Hepatocyte (in vitro differentiated cells): ENCODE data around the gene WNT2B. TPM values are rescaled to one million over a fixed set of nuclear protein-coding genes. Genes with fewer than 3 reads are reported as not detected.

ENCODE experiments used
- DNase-seq: peaks from one replicate; pipeline ENCODE4 v3.0.0-alpha.2; 2016; ENCODE audit warnings: low spot score
- H2AFZ ChIP-seq: fragments of 200-600 bp; sonication (generic); 2 replicates; pipeline ENCODE4 v1.6.0; 2016; ENCODE audit warnings: antibody characterized with exemption, mild to moderate bottlenecking
- H3K27ac ChIP-seq: fragments of 200-600 bp; sonication (generic); 2 replicates; pipeline ENCODE4 v1.5.1; 2016; ENCODE audit warnings: mild to moderate bottlenecking
- H3K27me3 ChIP-seq: fragments of 200-600 bp; sonication (generic); 2 replicates; pipeline ENCODE4 v1.6.1; 2016
- H3K36me3 ChIP-seq: fragments of 200-600 bp; sonication (generic); replicated peaks from 2 replicates; pipeline ENCODE4 v1.5.1; 2016; ENCODE audit warnings: low read depth; ENCODE audit not compliant: insufficient read depth
- H3K4me1 ChIP-seq: fragments of 200-600 bp; sonication (generic); 2 replicates; pipeline ENCODE4 v1.5.1; 2016; ENCODE audit warnings: mild to moderate bottlenecking, moderate library complexity; ENCODE audit not compliant: insufficient read depth
- H3K4me2 ChIP-seq: fragments of 200-600 bp; sonication (generic); 2 replicates; pipeline ENCODE4 v1.6.0; 2016
- H3K4me3 ChIP-seq: fragments of 200-600 bp; sonication (generic); 2 replicates; pipeline ENCODE4 v1.5.1; 2016; ENCODE audit warnings: mild to moderate bottlenecking
- H3K79me2 ChIP-seq: fragments of 200-600 bp; sonication (generic); 2 replicates; pipeline ENCODE4 v1.6.0; 2017; ENCODE audit warnings: mild to moderate bottlenecking
- H3K9me2 ChIP-seq: fragments of 200-600 bp; sonication (generic); replicated peaks from 2 replicates; pipeline ENCODE4 v1.6.0; 2017; ENCODE audit warnings: mild to moderate bottlenecking; ENCODE audit not compliant: insufficient read depth
- H3K9me3 ChIP-seq: fragments of 200-600 bp; sonication (generic); 2 replicates; pipeline ENCODE4 v1.5.1; 2016; ENCODE audit warnings: low read depth, mild to moderate bottlenecking
- H4K20me1 ChIP-seq: fragments of 200-600 bp; sonication (generic); 2 replicates; pipeline ENCODE4 v1.6.0; 2016; ENCODE audit warnings: mild to moderate bottlenecking; ENCODE audit not compliant: insufficient read depth, poor library complexity, severe bottlenecking
- CTCF ChIP-seq: fragments of 200-600 bp; sonication (generic); IDR thresholded peaks from 2 replicates; pipeline ENCODE4 v1.5.1; 2016; ENCODE audit warnings: antibody characterized with exemption, mild to moderate bottlenecking; ENCODE audit not compliant: poor library complexity
- EZH2 ChIP-seq: fragments of 200-600 bp; sonication (generic); IDR thresholded peaks from 2 replicates; pipeline ENCODE4 v1.6.1; 2016; ENCODE audit warnings: antibody characterized with exemption, mild to moderate bottlenecking, borderline replicate concordance
- EZH2phosphoT487 ChIP-seq: fragments of 200-600 bp; sonication (generic); IDR thresholded peaks from one replicate; pipeline ENCODE4 v1.6.1; 2018; ENCODE audit warnings: antibody characterized with exemption, mild to moderate bottlenecking, low read depth, moderate library complexity; ENCODE audit not compliant: unreplicated experiment, severe bottlenecking
- WGBS: methylation state at CpG from one replicate; pipeline ENCODE4 v1.1.6; 2016; ENCODE audit warnings: low lambda C conversion rate; ENCODE audit errors: missing lambda C conversion rate; 5-methylcytosine and 5-hydroxymethylcytosine counted together
- polyA plus RNA-seq: library from polyadenylated mRNA; unstranded; fragments of >200 nt; fragmentation: Nextera tagmentation; extraction: Ambion mirVana; gene quantifications from 2 replicates; pipeline ENCODE4 v1.2.1, GENCODE V29; 2016
- total RNA-seq: library from RNA; depleted of rRNA; stranded (reverse); fragments of >200 nt; gene quantifications from 2 replicates; pipeline ENCODE4 v1.2.3, GENCODE V29; 2014

The WNT2B gene
- total and polyA plus RNA-seq, 2 experiments from 2014 or later = 2.7 to 3.8 TPM

GRCh38 chr1:112532064-112532463 is 23.3 kb downstream of the WNT2B start:
- no peak for TF ChIP-seq EZH2phosphoT487
- no peak for TF ChIP-seq EZH2
- H3K36me3 ChIP-seq = no peaks in the 10 kb centered on the region
- no peaks in the 10 kb centered on the region for H3K79me2 ChIP-seq
- 90% methylated on average over 4 of the region's 4 CpGs for WGBS
- no peak for DNase-seq
- no peak overlapping the region for H3K4me2 ChIP-seq
- H3K27me3 ChIP-seq = no peaks in the 10 kb centered on the region
- H2AFZ ChIP-seq = no peak overlapping the region
- H3K9me3 ChIP-seq = no peaks in the 10 kb centered on the region
- no peaks in the 10 kb centered on the region for H3K9me2 ChIP-seq
- no peak overlapping the region for H3K4me3 ChIP-seq
- H4K20me1 ChIP-seq = no peaks in the 10 kb centered on the region
- no peak overlapping the region for H3K27ac ChIP-seq
- no peaks in the 10 kb centered on the region for H3K4me1 ChIP-seq

GRCh38 chr1:112533029-112533428 is 24.3 kb downstream of the WNT2B start:
- Histone ChIP-seq H3K27me3 (no peaks in the 10 kb centered on the region), H3K4me1 (no peaks in the 10 kb centered on the region), H3K79me2 (no peaks in the 10 kb centered on the region), H3K27ac (no peak overlapping the region), H3K9me2 (no peaks in the 10 kb centered on the region), H2AFZ (no peak overlapping the region), H3K36me3 (no peaks in the 10 kb centered on the region), H3K9me3 (no peaks in the 10 kb centered on the region), H3K4me3 (no peak overlapping the region), H3K4me2 (no peak overlapping the region), H4K20me1 (no peaks in the 10 kb centered on the region)
- no peak for TF ChIP-seq EZH2phosphoT487
- TF ChIP-seq CTCF = no peak
- TF ChIP-seq EZH2 = no peak
- no peak for DNase-seq
- 96% methylated on average over 6 of the region's 6 CpGs for WGBS

GRCh38 chr1:112536561-112536960 is 27.8 kb downstream of the WNT2B start:
- H2AFZ ChIP-seq = no peak overlapping the region
- no peak overlapping the region for H3K4me2 ChIP-seq
- 100% methylated on average over 2 of the region's 2 CpGs for WGBS
- H3K79me2 ChIP-seq = no peaks in the 10 kb centered on the region
- DNase-seq = no peak
- no peaks in the 10 kb centered on the region for H3K9me2 ChIP-seq
- H3K36me3 ChIP-seq = no peaks in the 10 kb centered on the region
- no peaks in the 10 kb centered on the region for H3K9me3 ChIP-seq
- TF ChIP-seq EZH2 = no peak
- no peak for TF ChIP-seq EZH2phosphoT487
- no peak for TF ChIP-seq CTCF
- H3K27ac ChIP-seq = no peak overlapping the region
- no peak overlapping the region for H3K4me3 ChIP-seq
- H4K20me1 ChIP-seq = no peaks in the 10 kb centered on the region
- H3K4me1 ChIP-seq = no peaks in the 10 kb centered on the region
- H3K27me3 ChIP-seq = no peaks in the 10 kb centered on the region

GRCh38 chr1:112537456-112537855 is 28.7 kb downstream of the WNT2B start:
- no peaks in the 10 kb centered on the region for H4K20me1 ChIP-seq
- H3K27ac ChIP-seq = no peak overlapping the region
- H3K79me2 ChIP-seq = no peaks in the 10 kb centered on the region
- H3K9me2 ChIP-seq = no peaks in the 10 kb centered on the region
- no peak for DNase-seq
- no peak overlapping the region for H3K4me2 ChIP-seq
- TF ChIP-seq CTCF = no peak
- TF ChIP-seq EZH2 = no peak
- no peak for TF ChIP-seq EZH2phosphoT487
- no peaks in the 10 kb centered on the region for H3K9me3 ChIP-seq
- no peaks in the 10 kb centered on the region for H3K27me3 ChIP-seq
- no peak overlapping the region for H3K4me3 ChIP-seq
- H3K36me3 ChIP-seq = no peaks in the 10 kb centered on the region
- H3K4me1 ChIP-seq = no peaks in the 10 kb centered on the region
- no peak overlapping the region for H2AFZ ChIP-seq
